GM23248 (cell line): ENCODE data around the gene MICB. TPM values are rescaled to one million over a fixed set of nuclear protein-coding genes. Genes with fewer than 3 reads are reported as not detected.

Experiments
- DNase-seq: peaks from one replicate; pipeline ENCODE4 v3.0.0-alpha.2; 2015
- H2AFZ ChIP-seq: fragments of 200-600 bp; sonication (generic); 2 replicates; pipeline ENCODE4 v1.6.1; 2016; ENCODE audit warnings: antibody characterized with exemption
- H3F3A ChIP-seq: fragments of 200-600 bp; sonication (generic); 2 replicates; pipeline ENCODE4 v1.6.1; 2016; ENCODE audit warnings: mild to moderate bottlenecking, antibody characterized with exemption, mixed run types; ENCODE audit not compliant: insufficient read depth
- H3K27ac ChIP-seq: fragments of 200-600 bp; sonication (generic); 2 replicates; pipeline ENCODE4 v1.5.1; 2016; ENCODE audit warnings: mild to moderate bottlenecking
- H3K27me3 ChIP-seq: fragments of 200-600 bp; sonication (generic); replicated peaks from 2 replicates; pipeline ENCODE4 v1.6.1; 2016; ENCODE audit warnings: mild to moderate bottlenecking; ENCODE audit not compliant: insufficient read depth
- H3K36me3 ChIP-seq: fragments of 200-600 bp; sonication (generic); 2 replicates; pipeline ENCODE4 v1.6.1; 2016; ENCODE audit warnings: low read depth, mild to moderate bottlenecking
- H3K4me1 ChIP-seq: fragments of 200-600 bp; sonication (generic); 2 replicates; pipeline ENCODE4 v1.6.1; 2016; ENCODE audit warnings: mild to moderate bottlenecking; ENCODE audit not compliant: insufficient read depth
- H3K4me2 ChIP-seq: fragments of 200-600 bp; sonication (generic); one replicate; pipeline ENCODE4 v1.6.1; 2016; ENCODE audit warnings: mild to moderate bottlenecking; ENCODE audit not compliant: unreplicated experiment
- H3K4me3 ChIP-seq: fragments of 200-600 bp; sonication (generic); 2 replicates; pipeline ENCODE4 v1.5.1; 2016; ENCODE audit warnings: mild to moderate bottlenecking
- H3K79me2 ChIP-seq: fragments of 200-600 bp; sonication (generic); 2 replicates; pipeline ENCODE4 v1.6.1; 2016; ENCODE audit warnings: mild to moderate bottlenecking; ENCODE audit not compliant: insufficient read depth
- H3K9ac ChIP-seq: fragments of 200-600 bp; sonication (generic); 2 replicates; pipeline ENCODE4 v1.6.1; 2016; ENCODE audit warnings: mild to moderate bottlenecking
- H3K9me2 ChIP-seq: fragments of 200-600 bp; sonication (generic); 2 replicates; pipeline ENCODE4 v1.6.1; 2016; ENCODE audit warnings: mixed run types, mild to moderate bottlenecking, moderate library complexity; ENCODE audit not compliant: insufficient read depth
- H3K9me3 ChIP-seq: fragments of 200-600 bp; sonication (generic); one replicate; pipeline ENCODE4 v1.6.1; 2017; ENCODE audit warnings: low read depth
- H4K20me1 ChIP-seq: fragments of 200-600 bp; sonication (generic); 2 replicates; pipeline ENCODE4 v1.6.0; 2016; ENCODE audit not compliant: insufficient read depth
- EZH2 ChIP-seq: fragments of 200-600 bp; sonication (generic); IDR thresholded peaks from 2 replicates; pipeline ENCODE4 v1.6.1; 2018; ENCODE audit warnings: antibody characterized with exemption, mild to moderate bottlenecking; ENCODE audit not compliant: insufficient read depth, poor library complexity, severe bottlenecking
- EZH2phosphoT487 ChIP-seq: fragments of 200-600 bp; sonication (generic); IDR thresholded peaks from 2 replicates; pipeline ENCODE4 v1.6.1; 2018; ENCODE audit warnings: antibody characterized with exemption, moderate library complexity, mild to moderate bottlenecking, low read depth; ENCODE audit not compliant: insufficient read depth
- WGBS, 2 experiments: methylation state at CpG; one replicate each; pipeline ENCODE4 v1.1.6; 2015 to 2017; ENCODE audit warnings: low lambda C conversion rate in 2 of 2, low coverage in 1 of 2; ENCODE audit errors: missing lambda C conversion rate in 2 of 2; 5-methylcytosine and 5-hydroxymethylcytosine counted together
- in situ Hi-C: fragments of 300-500 bp; cut with MboI; formaldehyde crosslinking; loops from 2 replicates; pipeline ENCODE4 v1.15.0; 2020
- polyA plus RNA-seq: library from polyadenylated mRNA; unstranded; fragments of >200 nt; fragmentation: Nextera tagmentation; extraction: Ambion mirVana; gene quantifications from 2 replicates; pipeline ENCODE4 v1.2.1, GENCODE V29; 2016
- total RNA-seq: library from RNA; depleted of rRNA; stranded (reverse); fragments of >200 nt; shearing (Covaris generic); gene quantifications from 2 replicates; pipeline ENCODE4 v1.2.3, GENCODE V29; 2014

MICB gene
- total and polyA plus RNA-seq, 2 experiments from 2014 or later = 4.1 to 4.2 TPM

DNA sequence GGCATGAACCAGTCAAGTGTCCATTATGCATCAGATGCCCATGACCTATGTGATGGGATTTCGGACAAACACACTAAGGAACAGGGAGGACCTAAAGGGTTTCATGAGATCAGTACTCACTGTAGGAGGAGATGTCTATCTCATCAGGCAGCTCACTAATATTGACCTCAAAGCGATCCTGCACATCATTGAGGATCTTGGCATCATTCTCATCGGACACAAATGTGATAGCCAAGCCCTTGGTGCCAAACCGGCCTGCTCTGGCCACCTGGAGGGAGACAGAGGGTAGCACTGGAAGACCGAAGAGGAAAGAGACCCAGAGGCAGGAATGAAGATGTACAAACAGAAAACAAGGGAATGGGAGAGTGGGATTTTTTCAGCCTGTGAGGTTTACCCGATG is 32.7 kb downstream of the MICB start:
- TF ChIP-seq EZH2 = no peak
- TF ChIP-seq EZH2phosphoT487 = no peak
- Histone ChIP-seq H3K4me3 (no peak overlapping the region), H3K4me1 (peaks cover 15% of the 10 kb centered on the region), H4K20me1 (peaks cover under 1% of the 10 kb centered on the region; the same call in 1 of the 2 replicates), H3K36me3 (peaks cover 58% of the 10 kb centered on the region), H3K79me2 (peaks cover 33% of the 10 kb centered on the region), H3K27me3 (no peaks in the 10 kb centered on the region), H3K9ac (no peak overlapping the region), H3K4me2 (no peak overlapping the region), H2AFZ (no peak overlapping the region), H3K9me2 (no peaks in the 10 kb centered on the region), H3F3A (peaks cover 76% of the 10 kb centered on the region), H3K9me3 (no peaks in the 10 kb centered on the region), H3K27ac (no peak overlapping the region)
- WGBS, 2 experiments = 66 to 71% methylated on average over 6 of the region's 6 CpGs
- no peak for DNase-seq
- in situ Hi-C loops = no loop called here

- TF ChIP-seq EZH2phosphoT487 (no peak), EZH2 (no peak)
- Histone ChIP-seq H3F3A (peaks cover 76% of the 10 kb centered on the region), H3K4me3 (no peak overlapping the region), H3K9me3 (no peaks in the 10 kb centered on the region), H3K4me1 (peaks cover 10% of the 10 kb centered on the region), H3K79me2 (peaks cover 38% of the 10 kb centered on the region), H3K27me3 (no peaks in the 10 kb centered on the region), H3K27ac (no peak overlapping the region), H2AFZ (no peak overlapping the region), H3K9ac (no peak overlapping the region), H3K4me2 (no peak overlapping the region), H4K20me1 (peaks cover 5% of the 10 kb centered on the region; the same call in 1 of the 2 replicates), H3K36me3 (peaks cover 63% of the 10 kb centered on the region), H3K9me2 (no peaks in the 10 kb centered on the region)
- no peak for DNase-seq
- 95 to 100% methylated on average over 7 of the region's 7 CpGs for whole genome bisulfite sequencing, 2 experiments
- in situ Hi-C loops = no loop called here
Measured at GRCh38 chr6:31531162-31531561, 33.2 kb downstream of the MICB start.

- TF ChIP-seq EZH2phosphoT487 (no peak), EZH2 (no peak)
- peaks cover 71% of the 10 kb centered on the region for H3K36me3 ChIP-seq
- H3K79me2 ChIP-seq = peaks cover 46% of the 10 kb centered on the region
- H3K9me3 ChIP-seq = no peaks in the 10 kb centered on the region
- H3K9ac ChIP-seq = no peak overlapping the region
- no peaks in the 10 kb centered on the region for H3K9me2 ChIP-seq
- peaks cover 3% of the 10 kb centered on the region; the same call in 1 of the 2 replicates for H3K4me1 ChIP-seq
- peaks cover 73% of the 10 kb centered on the region for H3F3A ChIP-seq
- H4K20me1 ChIP-seq = peaks cover 6% of the 10 kb centered on the region; the same call in 1 of the 2 replicates
- DNase-seq = no peak
- no peak overlapping the region for H3K4me2 ChIP-seq
- H2AFZ ChIP-seq = no peak overlapping the region
- in situ Hi-C loops = no loop called here
- H3K27me3 ChIP-seq = no peaks in the 10 kb centered on the region
- no peak overlapping the region for H3K4me3 ChIP-seq
- H3K27ac ChIP-seq = no peak overlapping the region
- 67 to 77% methylated on average over 8 to 9 of the region's 9 CpGs for WGBS, 2 experiments
Measured at GRCh38 chr6:31531771-31532643, 34.1 kb downstream of the MICB start.

DNA sequence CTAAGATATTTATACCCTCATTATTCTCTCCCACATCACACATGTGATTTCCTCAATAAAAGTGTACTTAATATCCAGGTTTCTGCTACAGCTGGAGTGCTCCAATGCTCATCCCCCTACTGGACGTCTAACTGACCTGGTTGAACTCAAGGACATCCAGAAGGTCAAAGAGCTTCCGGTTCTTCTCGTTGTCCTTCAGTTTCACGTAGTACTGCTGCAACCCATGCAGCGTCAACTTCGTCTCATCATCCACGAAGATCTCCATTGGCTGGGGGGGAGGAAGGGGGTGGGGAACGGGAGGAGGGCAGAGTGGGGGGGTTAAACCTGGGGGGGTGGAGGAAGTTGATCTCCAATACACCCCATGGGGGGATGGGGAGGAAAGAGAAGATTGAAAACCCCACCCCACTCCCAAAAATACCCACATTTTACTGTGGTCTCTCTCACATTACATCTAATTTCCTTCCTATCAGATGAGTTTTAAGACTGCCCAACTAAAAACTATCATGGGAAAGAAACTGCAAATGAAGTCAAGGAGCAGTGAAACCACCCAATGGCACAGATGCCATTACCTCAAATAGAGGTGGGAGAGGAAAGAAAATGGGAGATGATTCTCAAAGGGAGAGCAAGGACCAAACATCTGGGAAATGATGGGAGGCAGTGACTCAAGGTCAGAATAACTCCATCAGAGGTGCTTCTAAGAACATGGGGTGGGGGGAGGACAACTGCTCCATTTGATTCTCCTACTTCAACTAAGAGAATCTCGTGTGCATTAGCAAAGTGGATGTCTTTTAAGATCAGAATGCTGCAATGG is 34.9 kb downstream of the MICB start:
- peaks cover 77% of the 10 kb centered on the region for H3K36me3 ChIP-seq
- 57 to 67% methylated on average over 8 to 9 of the region's 9 CpGs for WGBS, 2 experiments

More for the DNA sequence above, 34.9 kb downstream of the MICB start:
- H3F3A ChIP-seq = peaks cover 68% of the 10 kb centered on the region
- no peak for TF ChIP-seq EZH2
- no peak for TF ChIP-seq EZH2phosphoT487
- H4K20me1 ChIP-seq = peaks cover 6% of the 10 kb centered on the region; the same call in 1 of the 2 replicates
- no peaks in the 10 kb centered on the region for H3K9me3 ChIP-seq
- no peaks in the 10 kb centered on the region for H3K9me2 ChIP-seq
- no peak overlapping the region for H3K27ac ChIP-seq
- H2AFZ ChIP-seq = no peak overlapping the region
- no peak overlapping the region for H3K4me3 ChIP-seq
- DNase-seq = no peak
- no peaks in the 10 kb centered on the region for H3K27me3 ChIP-seq
- no peaks in the 10 kb centered on the region for H3K4me1 ChIP-seq
- no peak overlapping the region for H3K4me2 ChIP-seq
- no peak overlapping the region for H3K9ac ChIP-seq
- in situ Hi-C loops = no loop called here
- H3K79me2 ChIP-seq = peaks cover 55% of the 10 kb centered on the region
